ENCODE data around the gene NLRC5.

The NLRC5 gene

GRCh38 chr16:56948234-56948633, 41.1 kb upstream of the NLRC5 start:
- H3K4me1 ChIP-seq (ENCODE audit: control insufficient read depth, low read length) = peaks cover 21% of the 10 kb centered on the region
- no peak overlapping the region for H3K27ac ChIP-seq (ENCODE audit: low read depth, low read length)
- H3K9me3 ChIP-seq (ENCODE audit: control insufficient read depth, insufficient read depth, low read length) = no peaks in the 10 kb centered on the region
- H3F3A ChIP-seq (ENCODE audit: control insufficient read depth, insufficient read depth) = peaks cover 18% of the 10 kb centered on the region
- no peaks in the 10 kb centered on the region for H3K79me2 ChIP-seq (ENCODE audit: control insufficient read depth, low read length)
- H3K9me2 ChIP-seq (replicated peaks; ENCODE audit: control insufficient read depth, low read length) = no peaks in the 10 kb centered on the region
- no peak overlapping the region for H3K4me3 ChIP-seq (ENCODE audit: low read length)
- no peaks in the 10 kb centered on the region for H3K27me3 ChIP-seq (ENCODE audit: control insufficient read depth, low read length)
- TF ChIP-seq EZH2phosphoT487 (IDR thresholded peaks at IDR 0.05; ENCODE audit: borderline replicate concordance, low read length) (no peak), CTCF (IDR thresholded peaks at IDR 0.05; ENCODE audit: low read depth, low read length, poor library complexity, severe bottlenecking) (no peak)
- H3K4me2 ChIP-seq (ENCODE audit: low read length) = no peak overlapping the region
- peaks cover 23% of the 10 kb centered on the region for H3K36me3 ChIP-seq (ENCODE audit: control insufficient read depth, low read length)
- H4K20me1 ChIP-seq (ENCODE audit: control insufficient read depth, insufficient read depth, low read depth, low read length) = no peaks in the 10 kb centered on the region

DNA sequence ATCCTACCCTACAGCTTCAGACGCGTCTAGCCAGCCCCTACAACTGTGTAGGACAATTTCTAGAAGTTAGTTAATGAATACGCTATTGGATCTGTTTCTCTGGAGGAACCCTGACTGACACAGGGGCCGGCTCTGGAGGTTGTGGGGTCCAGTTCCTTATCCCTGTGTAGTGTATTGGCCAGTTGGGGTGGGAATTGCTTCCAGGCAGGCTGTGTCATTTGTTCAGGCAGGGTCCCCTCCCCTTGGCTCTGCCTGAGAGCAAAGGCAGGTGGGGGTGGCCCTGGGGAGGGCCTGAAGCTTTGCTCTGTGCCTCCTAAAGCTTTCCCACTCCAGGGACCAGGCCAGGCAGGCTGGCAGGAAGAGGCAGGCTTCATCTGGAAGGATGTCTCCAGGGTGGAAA, 39.3 kb upstream of the NLRC5 start:
- Histone ChIP-seq H3K4me3 (ENCODE audit: low read length) (no peak overlapping the region), H3K9me2 (replicated peaks; ENCODE audit: control insufficient read depth, low read length) (no peaks in the 10 kb centered on the region), H3F3A (ENCODE audit: control insufficient read depth, insufficient read depth) (peaks cover 11% of the 10 kb centered on the region), H3K27me3 (ENCODE audit: control insufficient read depth, low read length) (no peaks in the 10 kb centered on the region), H3K4me2 (ENCODE audit: low read length) (no peak overlapping the region), H4K20me1 (ENCODE audit: control insufficient read depth, insufficient read depth, low read depth, low read length) (no peaks in the 10 kb centered on the region), H3K79me2 (ENCODE audit: control insufficient read depth, low read length) (no peaks in the 10 kb centered on the region), H3K27ac (ENCODE audit: low read depth, low read length) (no peak overlapping the region), H3K4me1 (ENCODE audit: control insufficient read depth, low read length) (peaks cover 21% of the 10 kb centered on the region), H3K36me3 (ENCODE audit: control insufficient read depth, low read length) (peaks cover 5% of the 10 kb centered on the region), H3K9me3 (ENCODE audit: control insufficient read depth, insufficient read depth, low read length) (no peaks in the 10 kb centered on the region)
- TF ChIP-seq CTCF (IDR thresholded peaks at IDR 0.05; ENCODE audit: low read depth, low read length, poor library complexity, severe bottlenecking) (no peak), EZH2phosphoT487 (IDR thresholded peaks at IDR 0.05; ENCODE audit: borderline replicate concordance, low read length) (no peak)

DNA sequence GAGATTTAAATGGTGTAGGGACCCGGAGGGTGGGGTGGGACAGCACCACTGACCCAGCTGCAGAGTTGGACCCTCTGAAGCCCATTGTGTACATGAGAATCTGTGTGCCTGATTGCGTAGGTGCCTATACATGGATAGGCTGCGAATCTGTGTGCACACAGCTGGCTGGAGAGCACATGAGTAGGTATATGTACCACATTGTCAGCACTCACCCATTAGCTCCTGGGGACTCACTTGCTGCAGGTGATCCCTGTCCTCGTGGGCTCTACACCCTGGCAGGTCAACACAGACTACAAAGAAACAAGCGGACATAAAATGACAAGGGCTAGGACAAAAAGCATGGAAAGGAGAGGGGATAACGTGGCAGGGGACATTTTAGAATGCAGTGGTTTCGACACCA, 38.9 kb upstream of the NLRC5 start:
- H3K4me3 ChIP-seq (ENCODE audit: low read length) = no peak overlapping the region
- peaks cover 11% of the 10 kb centered on the region for H3F3A ChIP-seq (ENCODE audit: control insufficient read depth, insufficient read depth)
- no peaks in the 10 kb centered on the region for H4K20me1 ChIP-seq (ENCODE audit: control insufficient read depth, insufficient read depth, low read depth, low read length)
- peaks cover under 1% of the 10 kb centered on the region for H3K36me3 ChIP-seq (ENCODE audit: control insufficient read depth, low read length)
- TF ChIP-seq CTCF (IDR thresholded peaks at IDR 0.05; ENCODE audit: low read depth, low read length, poor library complexity, severe bottlenecking) (no peak), EZH2phosphoT487 (IDR thresholded peaks at IDR 0.05; ENCODE audit: borderline replicate concordance, low read length) (no peak)
- H3K79me2 ChIP-seq (ENCODE audit: control insufficient read depth, low read length) = no peaks in the 10 kb centered on the region
- H3K27ac ChIP-seq (ENCODE audit: low read depth, low read length) = no peak overlapping the region
- H3K27me3 ChIP-seq (ENCODE audit: control insufficient read depth, low read length) = no peaks in the 10 kb centered on the region
- H3K9me2 ChIP-seq (replicated peaks; ENCODE audit: control insufficient read depth, low read length) = no peaks in the 10 kb centered on the region
- H3K4me1 ChIP-seq (ENCODE audit: control insufficient read depth, low read length) = peaks cover 21% of the 10 kb centered on the region
- H3K9me3 ChIP-seq (ENCODE audit: control insufficient read depth, insufficient read depth, low read length) = no peaks in the 10 kb centered on the region
- peak overlapping the region; percentile 82 for H3K4me2 ChIP-seq (ENCODE audit: low read length)

All from DOHH2 (cell line).